Smooth muscle cell of the brain vasculature (primary cell): ENCODE measurements around the gene CORO2B.

Experiments used
- DNase-seq: peaks from one replicate; pipeline ENCODE4 v3.0.0-alpha.2; 2012; ENCODE audit warnings: low read depth, low spot score

CORO2B gene

GRCh38 chr15:68553994-68554720, 24.6 kb upstream of the CORO2B start:
- DNase-seq: no peak

GRCh38 chr15:68554721-68555678, 23.8 kb upstream of the CORO2B start:
- no peak for DNase-seq

GRCh38 chr15:68555679-68556037, 23.1 kb upstream of the CORO2B start:
- DNase-seq: no peak

GRCh38 chr15:68556139-68556990, 22.4 kb upstream of the CORO2B start:
- no peak for DNase-seq

GRCh38 chr15:68557469-68558317, 21.1 kb upstream of the CORO2B start:
- no peak for DNase-seq

- DNase-seq: no peak
These were observed 20.2 kb upstream of the CORO2B start for GRCh38 chr15:68558318-68559305.

- DNase-seq: no peak
These were observed 19.2 kb upstream of the CORO2B start for GRCh38 chr15:68559345-68560310.

- DNase-seq: no peak
These were observed 18.2 kb upstream of the CORO2B start for GRCh38 chr15:68560501-68561113.

- DNase-seq: no peak
These were observed 17.5 kb upstream of the CORO2B start for GRCh38 chr15:68561171-68561900.

- no peak for DNase-seq
These were observed 16.9 kb upstream of the CORO2B start for GRCh38 chr15:68561901-68562300.

GRCh38 chr15:68564173-68564572, 14.6 kb upstream of the CORO2B start:
- no peak for DNase-seq

GRCh38 chr15:68565234-68565633, 13.6 kb upstream of the CORO2B start:
- DNase-seq: no peak

GRCh38 chr15:68565726-68566125, 13.1 kb upstream of the CORO2B start:
- no peak for DNase-seq

- DNase-seq: no peak
These were observed 12.3 kb upstream of the CORO2B start for GRCh38 chr15:68566377-68566954.

GRCh38 chr15:68567345-68567744, 11.4 kb upstream of the CORO2B start:
- no peak for DNase-seq

- no peak for DNase-seq
These were observed 7.8 kb upstream of the CORO2B start for GRCh38 chr15:68570974-68571373.

GRCh38 chr15:68571582-68571981, 7.2 kb upstream of the CORO2B start:
- DNase-seq: no peak
